GM12892 (cell line): Measurements from ENCODE around the gene SCART1.

Source experiments
- POLR2A ChIP-seq: IDR thresholded peaks from 2 replicates; pipeline ENCODE4 v1.6.1; 2011; ENCODE audit warnings: low read depth, low read length, control low read depth
- TAF1 ChIP-seq: IDR thresholded peaks from 2 replicates; pipeline ENCODE4 v1.6.1; 2011; ENCODE audit warnings: low read depth, mild to moderate bottlenecking, control low read depth, low read length, borderline replicate concordance

DNA sequence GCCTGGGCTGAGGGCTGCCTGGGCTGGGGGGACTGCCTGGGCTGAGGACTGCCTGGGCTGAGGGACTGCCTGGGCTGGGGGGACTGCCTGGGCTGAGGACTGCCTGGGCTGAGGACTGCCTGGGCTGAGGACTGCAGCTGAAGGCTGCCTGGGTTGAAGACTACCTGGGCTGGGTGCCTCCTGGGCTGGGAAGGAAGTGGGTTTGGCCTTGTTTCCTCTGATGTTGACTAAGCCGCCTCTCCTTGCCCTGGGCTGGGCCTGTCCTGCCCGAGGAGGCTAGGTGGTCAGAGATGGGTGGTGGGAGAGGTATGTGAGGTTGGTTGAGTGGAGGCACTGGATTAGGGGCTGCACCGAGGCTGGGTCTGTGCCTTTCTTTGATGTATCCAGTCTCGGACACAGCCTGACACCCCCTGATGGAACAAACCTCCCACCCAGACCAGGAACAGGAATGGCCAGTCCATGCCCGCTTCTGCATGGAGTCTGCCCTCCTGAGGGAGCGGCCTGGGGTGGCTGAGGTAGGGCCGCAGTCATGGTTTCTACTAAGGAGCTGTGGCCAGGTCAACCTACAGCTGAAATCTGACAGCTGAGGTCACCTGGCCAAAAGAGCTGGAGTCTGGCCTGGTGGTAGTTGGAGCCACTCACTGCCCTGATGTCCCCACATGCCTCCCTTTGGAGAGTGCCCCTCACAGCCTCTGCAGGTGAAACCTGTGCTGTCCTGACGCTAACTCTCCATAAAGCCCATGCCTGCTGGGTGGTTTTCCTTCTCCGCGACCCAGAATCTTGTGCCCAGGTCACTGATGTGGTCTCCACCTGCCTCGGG is 22.3 kb downstream of the SCART1 start:
- TF ChIP-seq POLR2A: no peak
- no peak for TF ChIP-seq TAF1
